H7 (cell line): ENCODE results near the gene NUCB1. TPM values are rescaled to one million over a fixed set of nuclear protein-coding genes. Genes with fewer than 3 reads are reported as not detected.
"Not testable (repeated sequence)": the region's sequence is repeated elsewhere in the genome, so short reads cannot be mapped to it uniquely, and the experiment has no call there.

ENCODE experiments used
- DNase-seq: peaks from one replicate; pipeline ENCODE4 v3.0.0; 2012
- H3K27me3 ChIP-seq: 2 replicates; pipeline ENCODE4 v1.6.0; 2011; ENCODE audit warnings: mild to moderate bottlenecking, low read length; ENCODE audit not compliant: control insufficient read depth, insufficient read depth
- H3K36me3 ChIP-seq: replicated peaks from 2 replicates; pipeline ENCODE4 v1.5.1; 2011; ENCODE audit warnings: low read length; ENCODE audit not compliant: control insufficient read depth, insufficient read depth
- H3K4me3 ChIP-seq: 2 replicates; pipeline ENCODE4 v1.5.1; 2011; ENCODE audit warnings: low read depth, mild to moderate bottlenecking, control low read depth, low read length, moderate library complexity; ENCODE audit not compliant: insufficient read depth
- total RNA-seq: library from RNA; depleted of rRNA; stranded (reverse); fragments of >200 nt; shearing (Covaris generic); gene quantifications from 2 replicates; pipeline ENCODE4 v1.2.3, GENCODE V29; 2014

NUCB1 gene
- total RNA-seq, 1 experiment from 2014 or later, result 203 TPM

DNA sequence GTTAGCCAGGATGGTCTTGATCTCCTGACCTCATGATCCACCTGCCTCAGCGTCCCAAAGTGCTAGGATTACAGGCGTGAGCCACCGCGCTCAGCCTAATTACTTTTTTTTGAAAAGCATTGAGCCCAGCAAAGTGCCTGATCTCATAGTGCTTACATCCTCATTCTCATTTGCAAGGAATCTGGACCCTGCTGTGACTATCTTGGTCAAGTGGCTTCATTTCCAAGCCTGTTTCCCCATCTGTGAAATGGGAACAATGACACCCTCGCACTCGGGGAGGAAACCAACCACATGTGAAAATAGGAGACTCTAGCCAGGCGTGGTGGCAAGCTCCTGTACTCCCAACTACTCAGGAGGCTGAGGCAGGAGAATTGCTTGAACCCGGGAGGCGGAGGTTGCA, 30.1 kb upstream of the NUCB1 start:
- no peaks in the 10 kb centered on the region for H3K27me3 ChIP-seq
- H3K4me3 ChIP-seq, result no peak overlapping the region
- H3K36me3 ChIP-seq, result peaks cover 15% of the 10 kb centered on the region
- DNase-seq, result no peak

DNA sequence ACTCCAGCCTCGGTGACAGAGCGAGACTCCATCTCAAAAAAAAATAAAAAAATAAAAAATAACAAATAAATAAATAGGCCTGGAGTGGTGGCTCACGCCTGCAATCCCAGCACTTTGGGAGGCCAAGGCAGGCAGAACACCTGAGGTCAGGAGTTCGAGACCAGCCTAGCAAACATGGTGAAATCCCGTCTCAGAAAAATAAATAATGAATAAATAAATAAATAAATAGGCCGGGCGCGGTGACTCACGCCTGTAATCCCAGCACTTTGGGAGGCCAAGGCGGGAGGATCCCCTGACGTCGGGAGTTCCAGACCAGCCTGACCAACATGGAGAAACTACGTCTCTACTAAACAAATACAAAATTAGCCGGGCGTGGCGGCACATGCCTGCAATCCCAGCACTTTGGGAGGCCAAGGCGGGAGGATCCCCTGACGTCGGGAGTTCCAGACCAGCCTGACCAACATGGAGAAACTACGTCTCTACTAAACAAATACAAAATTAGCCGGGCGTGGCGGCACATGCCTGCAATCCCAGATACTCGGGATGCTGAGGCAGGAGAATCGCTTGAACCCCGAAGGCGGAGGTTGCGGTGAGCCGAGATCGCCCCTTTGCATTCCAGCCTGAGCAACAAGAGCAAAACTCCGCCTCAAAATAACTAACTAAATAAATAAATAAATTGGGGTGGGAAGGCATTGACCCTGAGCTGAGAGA, 28.5 kb upstream of the NUCB1 start:
- H3K4me3 ChIP-seq, DNase-seq, H3K27me3 ChIP-seq: not testable (repeated sequence)
- peaks cover 20% of the 10 kb centered on the region for H3K36me3 ChIP-seq

DNA sequence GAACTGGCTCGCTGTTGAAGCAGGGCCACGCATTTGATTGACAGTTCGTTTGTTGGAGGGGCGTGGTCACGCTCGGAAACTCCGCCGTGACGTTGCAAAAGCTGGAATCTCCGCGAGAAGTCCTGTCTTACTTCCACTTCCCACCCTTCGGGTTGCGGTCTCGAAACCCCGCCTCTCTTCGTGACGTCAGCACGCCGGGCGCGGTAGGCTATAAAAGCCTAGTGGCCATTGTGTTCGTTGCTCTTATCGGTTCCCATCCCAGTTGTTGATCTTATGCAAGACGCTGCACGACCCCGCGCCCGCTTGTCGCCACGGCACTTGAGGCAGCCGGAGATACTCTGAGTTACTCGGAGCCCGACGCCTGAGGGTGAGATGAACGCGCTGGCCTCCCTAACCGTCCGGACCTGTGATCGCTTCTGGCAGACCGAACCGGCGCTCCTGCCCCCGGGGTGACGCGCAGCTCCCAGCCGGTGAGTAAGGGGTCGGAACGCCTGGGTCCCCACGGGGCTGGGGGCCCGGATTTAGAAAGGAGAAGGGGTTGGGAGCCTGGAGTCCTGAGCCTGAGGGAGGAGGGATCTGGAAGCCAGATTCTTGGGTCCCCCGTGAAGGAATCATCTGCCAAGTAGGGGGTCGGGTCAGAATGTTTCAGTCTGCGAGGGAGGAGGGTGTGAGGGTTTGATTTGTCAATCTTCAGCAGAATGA, 27.8 kb upstream of the NUCB1 start, which contains the start of gene PPP1R15A:
PPP1R15A (plus strand) TSS at position 240 of the 702 bp plus-strand sequence. CDS start 813 bp downstream, outside the sequence.
- peak within 1 kb of the TSS; percentile 97 for H3K4me3 ChIP-seq
- peaks cover 20% of the 10 kb centered on the region for H3K36me3 ChIP-seq
- peak; percentile 97 for DNase-seq
- no peaks in the 10 kb centered on the region for H3K27me3 ChIP-seq

DNA sequence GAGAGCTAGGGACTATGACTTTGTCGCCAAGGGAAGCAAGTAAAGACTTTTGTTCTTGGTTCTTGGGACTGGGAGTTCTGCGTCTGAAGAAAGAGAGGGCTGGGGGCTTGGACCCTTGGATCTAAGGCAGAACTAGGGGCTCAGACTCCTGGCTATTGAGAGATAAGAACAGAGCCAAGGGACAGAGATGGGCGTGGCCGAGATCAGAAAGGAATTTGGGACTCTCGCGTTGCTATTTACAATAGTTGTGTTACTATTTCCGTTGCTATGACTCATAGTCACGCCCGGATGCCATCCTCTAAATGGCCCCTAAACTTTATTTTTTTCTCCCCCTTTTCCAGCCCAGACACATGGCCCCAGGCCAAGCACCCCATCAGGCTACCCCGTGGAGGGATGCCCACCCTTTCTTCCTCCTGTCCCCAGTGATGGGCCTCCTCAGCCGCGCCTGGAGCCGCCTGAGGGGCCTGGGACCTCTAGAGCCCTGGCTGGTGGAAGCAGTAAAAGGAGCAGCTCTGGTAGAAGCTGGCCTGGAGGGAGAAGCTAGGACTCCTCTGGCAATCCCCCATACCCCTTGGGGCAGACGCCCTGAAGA, 27.1 kb upstream of the NUCB1 start:
- DNase-seq, result peak; percentile 88
- no peaks in the 10 kb centered on the region for H3K27me3 ChIP-seq
- peaks cover 20% of the 10 kb centered on the region for H3K36me3 ChIP-seq
- peak overlapping the region; percentile 97 for H3K4me3 ChIP-seq

DNA sequence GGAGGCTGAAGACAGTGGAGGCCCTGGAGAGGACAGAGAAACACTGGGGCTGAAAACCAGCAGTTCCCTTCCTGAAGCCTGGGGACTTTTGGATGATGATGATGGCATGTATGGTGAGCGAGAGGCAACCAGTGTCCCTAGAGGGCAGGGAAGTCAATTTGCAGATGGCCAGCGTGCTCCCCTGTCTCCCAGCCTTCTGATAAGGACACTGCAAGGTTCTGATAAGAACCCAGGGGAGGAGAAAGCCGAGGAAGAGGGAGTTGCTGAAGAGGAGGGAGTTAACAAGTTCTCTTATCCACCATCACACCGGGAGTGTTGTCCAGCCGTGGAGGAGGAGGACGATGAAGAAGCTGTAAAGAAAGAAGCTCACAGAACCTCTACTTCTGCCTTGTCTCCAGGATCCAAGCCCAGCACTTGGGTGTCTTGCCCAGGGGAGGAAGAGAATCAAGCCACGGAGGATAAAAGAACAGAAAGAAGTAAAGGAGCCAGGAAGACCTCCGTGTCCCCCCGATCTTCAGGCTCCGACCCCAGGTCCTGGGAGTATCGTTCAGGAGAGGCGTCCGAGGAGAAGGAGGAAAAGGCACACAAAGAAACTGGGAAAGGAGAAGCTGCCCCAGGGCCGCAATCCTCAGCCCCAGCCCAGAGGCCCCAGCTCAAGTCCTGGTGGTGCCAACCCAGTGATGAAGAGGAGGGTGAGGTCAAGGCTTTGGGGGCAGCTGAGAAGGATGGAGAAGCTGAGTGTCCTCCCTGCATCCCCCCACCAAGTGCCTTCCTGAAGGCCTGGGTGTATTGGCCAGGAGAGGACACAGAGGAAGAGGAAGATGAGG, 26.4 kb upstream of the NUCB1 start:
- DNase-seq, result no peak
- Histone ChIP-seq H3K4me3 (peak overlapping the region; percentile 97), H3K36me3 (peaks cover 20% of the 10 kb centered on the region), H3K27me3 (no peaks in the 10 kb centered on the region)

DNA sequence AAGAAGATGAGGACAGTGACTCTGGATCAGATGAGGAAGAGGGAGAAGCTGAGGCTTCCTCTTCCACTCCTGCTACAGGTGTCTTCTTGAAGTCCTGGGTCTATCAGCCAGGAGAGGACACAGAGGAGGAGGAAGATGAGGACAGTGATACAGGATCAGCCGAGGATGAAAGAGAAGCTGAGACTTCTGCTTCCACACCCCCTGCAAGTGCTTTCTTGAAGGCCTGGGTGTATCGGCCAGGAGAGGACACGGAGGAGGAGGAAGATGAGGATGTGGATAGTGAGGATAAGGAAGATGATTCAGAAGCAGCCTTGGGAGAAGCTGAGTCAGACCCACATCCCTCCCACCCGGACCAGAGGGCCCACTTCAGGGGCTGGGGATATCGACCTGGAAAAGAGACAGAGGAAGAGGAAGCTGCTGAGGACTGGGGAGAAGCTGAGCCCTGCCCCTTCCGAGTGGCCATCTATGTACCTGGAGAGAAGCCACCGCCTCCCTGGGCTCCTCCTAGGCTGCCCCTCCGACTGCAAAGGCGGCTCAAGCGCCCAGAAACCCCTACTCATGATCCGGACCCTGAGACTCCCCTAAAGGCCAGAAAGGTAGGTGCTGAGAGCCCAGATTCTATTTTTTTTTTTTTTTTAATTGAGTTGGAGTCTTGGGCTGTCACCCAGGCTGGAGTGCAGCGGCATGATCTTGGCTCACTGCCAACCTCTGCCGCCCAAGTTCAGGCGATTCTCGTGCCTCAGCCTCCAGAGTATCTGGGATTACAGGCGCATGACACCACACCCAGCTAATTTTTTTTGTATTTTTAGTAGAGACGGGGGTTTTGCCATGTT, 25.6 kb upstream of the NUCB1 start:
- Histone ChIP-seq H3K4me3 (no peak overlapping the region; the same call in 1 of the 2 replicates), H3K27me3 (no peaks in the 10 kb centered on the region), H3K36me3 (peaks cover 20% of the 10 kb centered on the region)
- DNase-seq, result no peak

DNA sequence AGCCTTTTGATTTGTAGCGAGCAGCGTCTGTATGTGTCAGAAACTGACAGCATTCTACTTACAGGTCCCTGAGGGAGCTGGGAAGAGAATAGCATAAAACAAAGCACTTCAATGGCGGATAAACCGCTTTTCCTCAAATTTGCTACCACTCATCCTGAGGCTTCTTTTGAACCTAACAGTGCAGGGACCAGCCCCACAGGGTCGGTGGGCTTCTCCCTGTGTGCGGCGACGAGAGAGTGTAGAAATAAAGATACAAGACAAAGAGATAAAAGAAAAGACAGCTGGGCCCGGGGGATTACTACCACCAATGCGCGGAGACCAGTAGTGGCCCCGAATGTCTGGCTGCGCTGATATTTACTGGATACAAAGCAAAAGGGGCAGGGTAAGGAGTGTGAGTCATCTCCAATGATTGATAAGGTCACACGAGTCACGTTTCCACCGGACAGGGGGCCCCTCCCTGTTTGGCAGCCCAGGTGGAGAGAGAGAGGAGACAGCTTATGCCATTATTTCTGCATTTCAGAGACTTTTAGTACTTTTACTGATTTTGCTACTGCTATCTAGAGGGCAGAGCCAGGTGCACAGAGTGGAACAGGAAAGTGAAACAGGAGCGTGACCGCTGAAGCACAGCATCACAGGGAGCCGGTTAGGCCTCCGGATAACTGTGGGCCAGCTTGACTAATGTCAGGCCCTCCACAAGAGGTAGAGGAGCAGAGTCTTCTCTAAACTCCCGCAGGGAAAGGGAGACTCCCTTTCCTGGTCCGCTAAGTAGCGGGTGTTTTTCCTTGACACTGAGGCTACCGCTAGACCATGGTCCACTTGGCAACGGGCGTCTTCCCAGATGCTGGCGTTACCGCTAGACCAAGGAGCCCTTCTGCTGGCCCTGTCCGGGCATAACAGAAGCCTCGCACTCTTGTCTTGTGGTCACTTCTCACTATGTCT, 23.8 kb upstream of the NUCB1 start:
- H3K27me3 ChIP-seq, DNase-seq, H3K4me3 ChIP-seq: not testable (repeated sequence)
- peaks cover 20% of the 10 kb centered on the region for H3K36me3 ChIP-seq

DNA sequence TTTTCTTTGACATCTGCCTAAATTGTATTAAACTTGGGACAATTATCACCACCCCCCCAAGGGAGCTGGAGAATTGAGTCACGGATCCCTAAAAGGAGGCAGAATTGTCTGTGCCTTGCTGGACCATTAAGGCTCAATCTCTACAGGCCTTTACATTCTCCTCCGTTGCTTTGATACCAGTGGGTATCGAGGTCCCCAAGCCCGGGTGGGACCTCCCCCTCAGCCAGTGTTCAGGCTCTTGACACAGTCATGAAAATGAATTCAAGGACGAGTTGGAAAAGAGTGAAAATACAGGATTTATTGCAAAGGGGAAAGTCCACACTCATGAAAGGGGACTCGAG, 22.3 kb upstream of the NUCB1 start:
- no peaks in the 10 kb centered on the region for H3K27me3 ChIP-seq
- DNase-seq, result peak; percentile 10
- H3K36me3 ChIP-seq, result peaks cover 20% of the 10 kb centered on the region
- H3K4me3 ChIP-seq, result no peak overlapping the region

DNA sequence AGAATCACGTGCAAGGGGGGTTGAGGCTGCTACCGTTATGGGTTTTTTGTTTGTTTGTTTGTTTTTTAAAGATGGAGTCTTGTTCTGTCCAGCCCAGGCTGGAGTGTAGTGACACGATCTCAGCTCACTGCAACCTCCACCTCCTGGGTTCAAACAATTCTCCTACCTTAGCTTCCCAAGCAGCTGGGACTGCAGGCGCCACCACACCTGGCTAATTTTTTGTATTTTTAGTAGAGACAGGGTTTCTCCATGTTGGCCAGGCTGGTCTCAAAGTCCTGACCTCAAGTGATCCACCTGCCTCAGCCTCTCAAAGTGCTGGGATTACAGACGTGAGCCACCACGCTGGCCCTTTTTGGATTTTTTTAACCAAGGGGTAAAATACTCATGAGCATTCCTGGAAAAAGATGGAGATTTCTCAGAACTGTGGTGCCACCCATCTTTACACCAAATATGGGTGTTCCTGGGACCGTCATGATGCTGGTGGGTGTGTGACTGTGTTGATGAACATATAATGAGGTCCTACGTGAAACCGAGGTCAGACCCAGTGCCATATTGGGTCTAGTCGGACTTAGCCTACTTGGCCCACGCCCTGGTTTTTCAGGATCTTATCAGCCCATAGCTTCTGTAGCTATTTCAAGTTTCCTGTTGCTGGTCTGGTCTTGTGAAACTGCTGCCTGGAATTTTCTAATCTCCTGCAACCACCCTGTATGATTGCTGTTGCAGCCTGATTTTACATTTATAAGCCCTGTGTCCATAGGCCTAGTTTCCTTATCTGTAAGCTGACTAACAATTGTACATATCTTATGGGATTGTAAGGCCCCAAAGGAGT, 21.7 kb upstream of the NUCB1 start:
- peak; percentile 10 for DNase-seq
- H3K27me3 ChIP-seq, result no peaks in the 10 kb centered on the region
- no peak overlapping the region for H3K4me3 ChIP-seq
- H3K36me3 ChIP-seq, result peaks cover 18% of the 10 kb centered on the region

DNA sequence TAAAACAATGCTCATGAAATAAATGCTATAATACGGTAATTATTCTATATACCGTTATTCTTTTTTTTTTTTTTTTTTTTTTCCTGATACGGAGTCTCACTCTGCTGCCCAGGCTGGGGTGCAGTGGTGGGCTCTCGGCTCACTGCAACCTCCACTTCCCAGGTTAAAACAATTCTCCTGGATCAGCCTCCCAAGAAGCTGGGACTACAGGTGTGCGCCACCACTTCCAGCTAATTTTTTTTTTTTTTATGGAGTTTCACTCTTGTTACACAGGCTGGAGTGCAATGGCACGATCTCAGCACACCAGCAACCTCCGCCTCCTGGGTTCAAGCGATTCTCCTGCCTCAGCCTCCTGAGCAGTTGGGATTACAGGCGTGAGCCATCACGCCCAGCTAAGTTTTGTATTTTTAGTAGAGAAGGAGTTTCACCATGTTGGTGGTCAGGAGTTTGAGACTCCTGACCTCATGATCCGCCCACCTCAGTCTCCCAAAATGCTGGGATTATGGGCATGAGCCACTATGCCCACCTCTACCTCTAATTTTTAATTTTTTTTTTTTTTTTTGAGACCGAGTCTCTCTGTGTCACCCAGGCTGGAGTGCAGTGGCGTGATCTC, 21.0 kb upstream of the NUCB1 start:
- Histone ChIP-seq H3K36me3 (peaks cover 11% of the 10 kb centered on the region), H3K27me3 (no peaks in the 10 kb centered on the region; the same call in 1 of the 2 replicates), H3K4me3 (no peak overlapping the region)
- no peak for DNase-seq

DNA sequence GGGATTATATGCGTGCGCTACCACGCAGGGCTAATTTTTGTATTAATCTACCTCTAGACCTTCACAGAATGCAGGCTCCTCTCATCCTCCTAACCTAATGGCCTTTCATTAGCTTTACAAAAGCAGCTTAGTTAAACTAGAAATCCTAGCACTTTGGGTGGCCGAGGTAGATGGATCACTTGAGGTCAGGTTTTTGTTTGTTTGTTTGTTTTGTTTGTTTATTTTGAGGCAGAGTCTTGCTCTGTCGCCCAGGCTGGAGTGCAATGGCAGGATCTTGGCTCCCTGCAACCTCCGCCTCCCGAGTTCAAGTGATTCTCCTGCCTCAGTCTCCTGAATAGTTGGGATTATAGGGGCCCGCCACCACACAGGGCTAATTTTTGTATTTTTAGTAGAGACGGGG, 20.4 kb upstream of the NUCB1 start:
- H3K27me3 ChIP-seq, H3K36me3 ChIP-seq, H3K4me3 ChIP-seq: not testable (repeated sequence)
- DNase-seq, result peak; percentile 4
